K562 (cell line): ENCODE results near the gene POLR1B. TPM values are rescaled to one million over a fixed set of nuclear protein-coding genes. Genes with fewer than 3 reads are reported as not detected.
A peak's percentile ranks its signal among the peaks of the same experiment; 100 is the strongest.

ENCODE experiments used
- ASH1L ChIP-seq: fragments of 450-650 bp; IDR thresholded peaks from 2 replicates; pipeline ENCODE4 v1.6.1; 2018; ENCODE audit warnings: borderline replicate concordance, mild to moderate bottlenecking, low read depth; ENCODE audit not compliant: partially characterized antibody
- CEBPB ChIP-seq: fragments of 450-650 bp; IDR thresholded peaks from 2 replicates; pipeline ENCODE4 v1.6.1; 2016; ENCODE audit warnings: missing genetic modification characterization, missing compliant biosample characterization
- CEBPG ChIP-seq, 3 experiments: fragments of 200-800 bp in 1 of 3; sonication (Bioruptor generic) in 1 of 3; sonication (generic) in 1 of 3; formaldehyde crosslinking in 1 of 3; IDR thresholded peaks in 2 of 3; conservative IDR thresholded peaks in 1 of 3; 2 replicates each; pipeline versions ENCODE4 v1.6.1 to v1.8.0; 2016 to 2022; ENCODE audit warnings: missing compliant biosample characterization in 2 of 3, missing genetic modification characterization in 2 of 3, mild to moderate bottlenecking in 1 of 3, missing genetic modification reagents in 1 of 3
- KDM2B ChIP-seq: fragments of 250-450 bp; sonication (Bioruptor Pico); IDR thresholded peaks from 2 replicates; pipeline ENCODE4 v1.8.0; 2021; ENCODE audit warnings: mild to moderate bottlenecking, moderate library complexity
- NONO ChIP-seq, 2 experiments: fragments of 200-400 bp in 1 of 2; fragments of 450-650 bp in 1 of 2; formaldehyde crosslinking in 1 of 2; IDR thresholded peaks; 2 replicates each; pipeline ENCODE4 v1.6.1; 2017; ENCODE audit warnings: low read depth in 2 of 2, mild to moderate bottlenecking in 2 of 2, moderate library complexity in 2 of 2, low read length in 1 of 2
- POLR3A ChIP-seq: IDR thresholded peaks from 2 replicates; pipeline ENCODE4 v1.6.1; 2011; ENCODE audit warnings: borderline replicate concordance, mild to moderate bottlenecking, moderate library complexity; ENCODE audit not compliant: insufficient read length, insufficient read depth; ENCODE audit errors: extremely low read depth
- U2AF1 ChIP-seq: fragments of 200-400 bp; formaldehyde crosslinking; optimal IDR thresholded peaks from 2 replicates; pipeline ENCODE3; 2017; ENCODE audit warnings: mild to moderate bottlenecking, low read depth, low read length, moderate library complexity
- polyA plus RNA-seq, 8 experiments: library from polyadenylated mRNA; depleted of rRNA in 4 of 8; stranded (reverse) in 5 of 8; unstranded in 3 of 8; fragments of >200 nt; fragmentation: Nextera tagmentation in 2 of 8; fragmentation: Illumina TruSeq in 1 of 8; extraction: Ambion mirVana in 2 of 8; extraction: Trizol in 1 of 8; gene quantifications; 2 replicates each; pipeline versions ENCODE4 v1.2.1 to v1.2.3, GENCODE V29; 2011 to 2014; ENCODE audit warnings: inconsistent platforms in 1 of 8, missing spikeins in 1 of 8
- total RNA-seq, 7 experiments: library from RNA; depleted of rRNA in 6 of 7; stranded (reverse); fragments of >200 nt in 6 of 7; fragmentation: Illumina TruSeq in 2 of 7; extraction: Trizol in 2 of 7; gene quantifications; 2 replicates each; pipeline versions ENCODE4 v1.2.1 to v1.2.3, GENCODE V29; 2011 to 2021; ENCODE audit warnings: low replicate concordance in 1 of 7
- TF ChIP-seq, protein P1 (sequence below), 2 experiments: fragments of 450-650 bp; conservative IDR thresholded peaks; 2 replicates each; pipeline ENCODE4 v1.6.1; 2017; ENCODE audit warnings: mild to moderate bottlenecking in 2 of 2, moderate library complexity in 2 of 2
- TF ChIP-seq, protein P2 (sequence below): sonication (generic); formaldehyde crosslinking; IDR thresholded peaks from 2 replicates; pipeline ENCODE4 v1.8.1; 2022; ENCODE audit warnings: missing genetic modification reagents
- TF ChIP-seq, protein P3 (sequence below): fragments of 200-800 bp; sonication (Bioruptor generic); IDR thresholded peaks from 2 replicates; pipeline ENCODE4 v1.6.1; 2017; ENCODE audit warnings: missing genetic modification characterization, missing compliant biosample characterization

POLR1B gene
- total and polyA plus RNA-seq, 9 of the 15 experiments (the other 6 are each of a cell fraction or from before 2014, with no cell fraction given) = 19.8 to 55.1 (median 40.2) TPM

DNA sequence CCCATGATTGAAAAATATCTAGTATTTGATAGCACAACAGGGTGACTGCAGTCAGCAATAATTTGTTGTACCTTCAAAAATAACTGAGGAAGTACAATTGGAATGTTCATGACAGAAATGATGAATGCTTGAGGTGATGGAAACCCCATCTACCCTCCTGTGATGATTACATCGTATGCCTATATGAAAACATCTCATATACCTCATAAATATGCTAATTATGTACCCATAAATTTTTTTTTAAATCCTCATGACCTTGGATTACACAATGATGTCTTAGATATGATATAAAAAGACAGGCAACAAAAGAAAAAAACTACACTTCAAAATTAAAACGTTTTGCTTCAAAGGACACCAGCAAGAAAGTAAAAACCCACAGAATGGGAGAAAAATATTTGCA lies 1.4 kb upstream of the POLR1B start (continued):
- TF ChIP-seq, protein P1, sequence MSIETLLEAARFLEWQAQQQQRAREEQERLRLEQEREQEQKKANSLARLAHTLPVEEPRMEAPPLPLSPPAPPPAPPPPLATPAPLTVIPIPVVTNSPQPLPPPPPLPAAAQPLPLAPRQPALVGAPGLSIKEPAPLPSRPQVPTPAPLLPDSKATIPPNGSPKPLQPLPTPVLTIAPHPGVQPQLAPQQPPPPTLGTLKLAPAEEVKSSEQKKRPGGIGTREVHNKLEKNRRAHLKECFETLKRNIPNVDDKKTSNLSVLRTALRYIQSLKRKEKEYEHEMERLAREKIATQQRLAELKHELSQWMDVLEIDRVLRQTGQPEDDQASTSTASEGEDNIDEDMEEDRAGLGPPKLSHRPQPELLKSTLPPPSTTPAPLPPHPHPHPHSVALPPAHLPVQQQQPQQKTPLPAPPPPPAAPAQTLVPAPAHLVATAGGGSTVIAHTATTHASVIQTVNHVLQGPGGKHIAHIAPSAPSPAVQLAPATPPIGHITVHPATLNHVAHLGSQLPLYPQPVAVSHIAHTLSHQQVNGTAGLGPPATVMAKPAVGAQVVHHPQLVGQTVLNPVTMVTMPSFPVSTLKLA (conservative IDR thresholded peaks at IDR 0.05) = no peak
- TF ChIP-seq CEBPG (CRISPR knock-in tag; IDR thresholded peaks at IDR 0.05) = no peak
- peak; percentile 19 to 26; a peak in 1 of 4 replicates for TF ChIP-seq CEBPG (tag; conservative IDR thresholded peaks at IDR 0.05 in 1 of 2, IDR thresholded peaks at IDR 0.05 in 1 of 2)
- TF ChIP-seq KDM2B (CRISPR knock-in tag) = no peak
- TF ChIP-seq, protein P2, sequence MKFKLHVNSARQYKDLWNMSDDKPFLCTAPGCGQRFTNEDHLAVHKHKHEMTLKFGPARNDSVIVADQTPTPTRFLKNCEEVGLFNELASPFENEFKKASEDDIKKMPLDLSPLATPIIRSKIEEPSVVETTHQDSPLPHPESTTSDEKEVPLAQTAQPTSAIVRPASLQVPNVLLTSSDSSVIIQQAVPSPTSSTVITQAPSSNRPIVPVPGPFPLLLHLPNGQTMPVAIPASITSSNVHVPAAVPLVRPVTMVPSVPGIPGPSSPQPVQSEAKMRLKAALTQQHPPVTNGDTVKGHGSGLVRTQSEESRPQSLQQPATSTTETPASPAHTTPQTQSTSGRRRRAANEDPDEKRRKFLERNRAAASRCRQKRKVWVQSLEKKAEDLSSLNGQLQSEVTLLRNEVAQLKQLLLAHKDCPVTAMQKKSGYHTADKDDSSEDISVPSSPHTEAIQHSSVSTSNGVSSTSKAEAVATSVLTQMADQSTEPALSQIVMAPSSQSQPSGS (CRISPR knock-in tag) = no peak
- TF ChIP-seq NONO (IDR thresholded peaks at IDR 0.05; ENCODE audit: low read depth in 2 of 2, low read length in 1 of 2) = no peak
- no peak for TF ChIP-seq ASH1L
- no peak for TF ChIP-seq POLR3A
- no peak for TF ChIP-seq U2AF1
- peak; percentile 58 for TF ChIP-seq CEBPB (tag)
- TF ChIP-seq, protein P3, sequence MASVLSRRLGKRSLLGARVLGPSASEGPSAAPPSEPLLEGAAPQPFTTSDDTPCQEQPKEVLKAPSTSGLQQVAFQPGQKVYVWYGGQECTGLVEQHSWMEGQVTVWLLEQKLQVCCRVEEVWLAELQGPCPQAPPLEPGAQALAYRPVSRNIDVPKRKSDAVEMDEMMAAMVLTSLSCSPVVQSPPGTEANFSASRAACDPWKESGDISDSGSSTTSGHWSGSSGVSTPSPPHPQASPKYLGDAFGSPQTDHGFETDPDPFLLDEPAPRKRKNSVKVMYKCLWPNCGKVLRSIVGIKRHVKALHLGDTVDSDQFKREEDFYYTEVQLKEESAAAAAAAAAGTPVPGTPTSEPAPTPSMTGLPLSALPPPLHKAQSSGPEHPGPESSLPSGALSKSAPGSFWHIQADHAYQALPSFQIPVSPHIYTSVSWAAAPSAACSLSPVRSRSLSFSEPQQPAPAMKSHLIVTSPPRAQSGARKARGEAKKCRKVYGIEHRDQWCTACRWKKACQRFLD = no peak
